8988T (cell line): Measurements from ENCODE around the gene PTPN6.

ENCODE experiments used
- DNase-seq: peaks from one replicate; pipeline ENCODE4 v3.0.0; 2011

The PTPN6 gene

DNA sequence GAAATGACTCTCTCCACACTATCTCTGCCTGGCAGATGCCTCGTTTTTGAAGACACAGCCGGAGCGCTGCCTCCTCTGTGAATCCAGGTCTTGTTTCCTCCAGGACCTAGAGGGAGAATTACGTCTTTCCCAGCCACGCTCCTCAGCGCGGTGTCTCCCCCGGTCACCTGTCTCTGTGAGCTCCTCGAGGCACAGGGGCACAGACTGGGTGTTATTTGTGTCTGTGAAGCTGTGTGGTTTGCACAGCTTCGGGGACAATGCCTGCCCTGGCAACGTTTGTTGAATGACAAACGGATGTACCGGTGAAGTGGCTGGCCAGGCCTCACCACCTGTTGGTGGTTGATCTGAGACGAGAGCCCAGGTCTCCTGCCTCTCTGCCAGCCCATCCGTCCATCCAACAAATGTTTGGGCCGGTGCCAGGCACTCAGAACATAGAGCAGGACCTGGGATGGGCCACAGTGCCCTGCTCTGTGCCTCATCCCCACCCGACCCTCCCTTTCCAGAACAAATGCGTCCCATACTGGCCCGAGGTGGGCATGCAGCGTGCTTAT, 6.1 kb downstream of the PTPN6 start:
- no peak for DNase-seq

DNA sequence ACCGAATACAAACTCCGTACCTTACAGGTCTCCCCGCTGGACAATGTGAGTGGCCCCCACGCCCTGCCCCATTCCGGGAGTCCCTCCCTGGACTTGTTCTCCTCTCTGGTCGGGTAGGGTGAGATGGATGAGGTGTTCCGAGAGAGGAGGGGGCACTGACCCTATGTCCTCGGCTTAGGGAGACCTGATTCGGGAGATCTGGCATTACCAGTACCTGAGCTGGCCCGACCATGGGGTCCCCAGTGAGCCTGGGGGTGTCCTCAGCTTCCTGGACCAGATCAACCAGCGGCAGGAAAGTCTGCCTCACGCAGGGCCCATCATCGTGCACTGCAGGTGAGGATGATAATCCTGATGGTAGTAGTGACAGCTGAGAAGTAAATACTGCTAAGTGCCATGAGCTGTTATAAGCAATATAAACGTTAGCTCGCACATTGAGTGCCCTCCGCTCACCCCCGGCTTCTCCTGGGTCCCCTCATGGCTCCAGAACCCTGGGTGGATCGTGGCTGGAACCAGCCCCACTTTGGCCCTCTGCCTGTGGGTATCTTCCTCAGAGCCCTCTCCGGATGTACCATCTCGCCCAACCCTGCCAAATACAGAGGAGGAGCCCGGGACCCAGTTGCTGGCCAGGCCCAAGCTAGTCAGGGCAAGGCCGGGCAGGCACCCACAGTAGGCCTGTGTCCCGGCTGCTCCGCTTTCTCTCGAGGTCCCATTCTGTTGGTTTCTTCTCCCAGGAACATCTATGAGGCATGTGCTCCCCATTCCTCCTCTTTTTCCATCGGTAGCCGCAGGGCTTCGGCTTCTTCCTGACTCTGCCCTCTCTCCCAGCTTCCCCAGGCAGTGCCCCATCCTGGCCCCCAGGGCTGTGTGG, 6.8 kb downstream of the PTPN6 start:
- no peak for DNase-seq

DNA sequence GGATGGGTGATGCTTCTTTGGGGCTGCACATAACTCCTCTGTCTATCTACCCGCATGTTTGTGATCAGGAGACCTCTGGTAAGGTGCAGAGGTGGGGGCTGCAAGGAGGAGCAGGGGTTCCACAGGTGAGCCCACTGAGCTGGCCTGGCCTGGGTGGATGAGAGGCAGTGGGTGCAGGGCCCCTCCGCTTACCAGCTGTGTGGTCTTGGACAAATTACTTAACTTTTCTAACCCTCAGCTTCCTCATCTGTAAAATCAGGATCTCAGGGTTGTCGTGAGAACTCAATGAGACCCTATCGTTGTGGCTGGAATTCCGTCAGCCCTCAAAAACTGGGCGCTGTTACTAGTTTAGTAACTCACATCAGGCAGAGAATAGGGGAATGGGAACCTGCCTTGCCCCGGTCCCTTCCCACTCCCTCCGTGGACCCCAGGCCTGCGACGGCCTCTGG, 7.5 kb downstream of the PTPN6 start:
- no peak for DNase-seq

DNA sequence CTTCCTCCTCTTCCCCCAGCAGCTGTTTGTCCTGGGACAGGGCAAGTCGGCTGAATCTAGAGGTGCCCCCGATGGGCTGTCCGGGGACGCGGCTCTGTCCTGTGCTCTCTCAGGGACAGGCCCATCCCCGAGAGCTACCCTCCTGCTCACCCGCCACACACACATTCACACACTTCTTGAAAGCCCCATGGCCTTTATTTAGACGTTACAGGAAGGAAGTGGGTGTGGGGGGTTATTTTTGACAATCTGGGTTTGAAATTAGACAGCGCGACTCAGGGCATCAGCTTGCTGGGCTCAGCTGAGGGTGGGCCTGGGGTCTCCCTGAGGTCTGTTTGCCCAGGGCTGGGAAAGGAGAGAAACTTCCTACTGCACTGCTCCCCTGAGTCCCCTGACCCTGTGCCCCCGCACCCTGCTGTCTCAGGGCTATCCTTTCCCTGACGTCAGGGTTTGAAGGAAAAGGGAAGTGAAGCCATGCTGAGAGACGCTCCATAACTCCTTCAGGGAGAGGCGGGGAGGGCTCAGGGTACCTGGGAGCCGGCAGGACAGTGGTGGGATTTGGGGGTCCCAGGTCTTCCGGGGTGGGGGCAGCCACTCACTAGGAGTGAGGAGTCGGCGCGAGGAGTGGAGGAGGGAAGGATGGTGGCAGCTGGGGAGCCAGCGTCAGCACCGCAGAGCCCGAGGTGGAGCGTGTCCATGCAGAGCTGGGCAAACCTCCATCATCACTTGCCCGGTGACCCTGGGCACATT, 8.1 kb downstream of the PTPN6 start:
- no peak for DNase-seq

DNA sequence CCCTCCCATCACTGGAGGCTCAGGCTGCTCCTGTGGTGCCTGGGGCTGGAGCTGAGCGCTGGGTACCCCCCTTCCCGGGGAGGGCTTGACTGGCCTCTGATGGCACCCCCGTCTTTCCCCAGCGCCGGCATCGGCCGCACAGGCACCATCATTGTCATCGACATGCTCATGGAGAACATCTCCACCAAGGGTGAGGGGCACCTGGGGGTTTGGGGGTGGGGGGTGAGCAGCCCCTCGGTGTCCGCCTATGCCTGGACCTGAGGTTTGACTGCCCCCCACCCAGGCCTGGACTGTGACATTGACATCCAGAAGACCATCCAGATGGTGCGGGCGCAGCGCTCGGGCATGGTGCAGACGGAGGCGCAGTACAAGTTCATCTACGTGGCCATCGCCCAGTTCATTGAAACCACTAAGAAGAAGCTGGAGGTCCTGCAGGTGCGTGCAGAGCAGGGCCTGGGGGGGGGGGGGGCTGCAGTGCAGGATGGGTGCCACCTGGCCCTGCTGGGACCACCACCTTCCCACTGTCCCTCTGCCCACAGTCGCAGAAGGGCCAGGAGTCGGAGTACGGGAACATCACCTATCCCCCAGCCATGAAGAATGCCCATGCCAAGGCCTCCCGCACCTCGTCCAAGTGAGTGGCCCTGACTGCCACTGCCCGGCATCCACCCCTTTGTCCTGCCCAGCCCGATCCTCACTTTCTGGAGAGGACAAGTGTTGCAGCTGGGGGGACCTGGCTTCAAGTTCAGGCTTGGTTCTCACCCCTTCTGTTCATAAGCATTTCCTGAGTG, 8.8 kb downstream of the PTPN6 start:
- no peak for DNase-seq

DNA sequence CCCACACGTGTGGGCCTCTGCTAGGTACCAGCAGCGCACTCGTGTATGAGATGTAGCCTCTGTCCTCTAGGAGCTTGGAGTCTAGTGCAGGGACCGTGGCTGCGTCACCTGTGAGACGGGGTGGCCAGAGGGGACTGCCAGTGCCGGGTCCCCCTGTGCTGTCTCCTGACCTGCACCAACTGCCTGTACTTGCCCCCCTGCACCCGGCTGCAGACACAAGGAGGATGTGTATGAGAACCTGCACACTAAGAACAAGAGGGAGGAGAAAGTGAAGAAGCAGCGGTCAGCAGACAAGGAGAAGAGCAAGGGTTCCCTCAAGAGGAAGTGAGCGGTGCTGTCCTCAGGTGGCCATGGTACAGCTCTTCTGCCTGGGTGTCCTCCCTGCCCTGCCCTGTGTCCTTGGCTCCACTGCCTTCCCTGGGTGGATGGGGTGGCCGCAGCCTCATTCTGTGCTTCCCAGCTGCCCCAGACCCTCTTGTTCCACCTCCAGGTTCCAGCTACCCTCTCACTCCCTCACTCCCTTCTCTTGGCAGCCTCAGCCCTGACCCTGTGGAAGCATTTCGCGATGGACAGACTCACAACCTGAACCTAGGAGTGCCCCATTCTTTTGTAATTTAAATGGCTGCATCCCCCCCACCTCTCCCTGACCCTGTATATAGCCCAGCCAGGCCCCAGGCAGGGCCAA, 9.6 kb downstream of the PTPN6 start:
- DNase-seq, result no peak

DNA sequence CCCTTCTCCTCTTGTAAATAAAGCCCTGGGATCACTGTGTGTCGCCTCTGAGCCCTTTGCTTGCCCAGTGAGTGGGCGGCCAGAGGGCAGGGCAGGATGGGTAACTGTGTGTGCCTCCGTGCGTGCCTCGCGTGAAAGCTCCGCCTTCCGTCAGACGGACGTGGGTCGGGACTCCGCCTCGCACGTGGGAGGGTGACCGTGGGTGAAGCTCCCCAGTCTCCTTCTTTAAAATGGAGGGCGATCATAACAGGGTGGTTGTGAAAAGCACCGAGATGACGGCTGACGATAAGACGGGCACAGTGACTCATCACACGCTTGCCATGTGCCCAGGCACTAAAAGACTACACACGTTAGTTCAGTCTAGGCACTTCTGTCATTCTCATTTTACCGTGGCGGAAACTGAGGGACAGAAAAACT, 10.1 kb downstream of the PTPN6 start:
- DNase-seq, result no peak

DNA sequence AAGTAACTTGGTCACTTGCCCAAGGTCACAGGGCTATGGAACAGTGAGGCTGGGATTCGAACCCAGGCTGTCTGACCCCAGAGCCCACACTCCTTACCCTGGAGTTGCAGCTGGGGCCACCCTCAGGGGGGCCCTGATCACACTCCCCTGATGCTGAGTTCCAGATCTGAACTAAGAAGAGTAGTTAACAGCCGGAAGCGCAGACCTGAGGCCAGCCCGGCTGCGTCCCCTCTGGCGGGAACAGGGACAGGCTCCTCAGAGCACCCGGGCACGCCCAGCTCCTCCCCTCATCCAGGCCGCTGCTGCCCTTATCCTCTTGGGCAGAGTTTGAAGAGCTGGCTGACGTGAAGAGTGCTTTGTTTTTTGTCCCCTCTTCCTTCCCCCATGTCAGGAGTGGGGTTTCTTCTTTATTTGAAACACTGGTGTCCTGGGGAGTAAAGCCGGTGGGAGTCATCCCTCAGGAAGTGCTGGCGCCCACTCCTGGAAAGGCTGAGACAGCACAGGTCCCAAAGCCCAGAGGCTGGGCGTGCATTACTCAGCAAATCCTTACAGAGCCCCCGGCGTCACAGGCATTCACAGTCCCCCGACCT, 10.6 kb downstream of the PTPN6 start:
- peak; percentile 73 for DNase-seq

DNA sequence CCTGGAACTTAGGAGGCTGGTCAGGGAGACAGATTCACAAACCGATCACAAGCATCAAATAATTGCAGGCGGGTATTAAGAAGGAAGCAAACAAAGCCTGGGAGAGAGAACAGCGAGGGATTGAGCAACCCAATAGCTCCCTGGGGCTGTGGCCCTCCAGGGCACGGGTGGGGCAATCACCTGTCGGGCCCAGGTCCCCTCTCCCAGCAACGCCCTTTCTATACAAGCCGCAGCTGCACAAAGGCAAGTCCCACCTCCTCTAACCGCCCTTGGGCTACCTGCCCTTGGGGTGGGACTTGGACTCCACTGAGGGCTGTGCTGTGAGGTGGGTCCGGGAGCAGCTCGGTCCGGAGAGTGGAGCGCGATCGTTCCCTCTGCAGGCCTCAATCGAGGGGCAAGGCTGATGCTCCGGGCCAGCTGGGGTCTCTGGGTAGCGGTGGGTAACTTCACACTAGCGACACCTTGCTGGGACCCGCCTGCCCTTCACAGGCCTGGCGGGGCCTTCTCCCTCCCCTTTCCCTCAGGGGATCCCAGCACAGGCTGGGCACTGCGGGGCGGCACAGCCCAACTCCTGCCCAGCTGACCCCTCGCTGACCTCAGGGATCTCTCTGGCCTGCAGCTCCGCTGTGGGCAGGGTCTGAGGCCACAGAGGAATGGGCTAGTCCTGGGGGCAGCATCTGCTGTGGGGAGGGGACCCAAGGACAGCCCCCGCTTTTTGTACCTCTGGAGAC, 11.3 kb downstream of the PTPN6 start:
- DNase-seq, result no peak

DNA sequence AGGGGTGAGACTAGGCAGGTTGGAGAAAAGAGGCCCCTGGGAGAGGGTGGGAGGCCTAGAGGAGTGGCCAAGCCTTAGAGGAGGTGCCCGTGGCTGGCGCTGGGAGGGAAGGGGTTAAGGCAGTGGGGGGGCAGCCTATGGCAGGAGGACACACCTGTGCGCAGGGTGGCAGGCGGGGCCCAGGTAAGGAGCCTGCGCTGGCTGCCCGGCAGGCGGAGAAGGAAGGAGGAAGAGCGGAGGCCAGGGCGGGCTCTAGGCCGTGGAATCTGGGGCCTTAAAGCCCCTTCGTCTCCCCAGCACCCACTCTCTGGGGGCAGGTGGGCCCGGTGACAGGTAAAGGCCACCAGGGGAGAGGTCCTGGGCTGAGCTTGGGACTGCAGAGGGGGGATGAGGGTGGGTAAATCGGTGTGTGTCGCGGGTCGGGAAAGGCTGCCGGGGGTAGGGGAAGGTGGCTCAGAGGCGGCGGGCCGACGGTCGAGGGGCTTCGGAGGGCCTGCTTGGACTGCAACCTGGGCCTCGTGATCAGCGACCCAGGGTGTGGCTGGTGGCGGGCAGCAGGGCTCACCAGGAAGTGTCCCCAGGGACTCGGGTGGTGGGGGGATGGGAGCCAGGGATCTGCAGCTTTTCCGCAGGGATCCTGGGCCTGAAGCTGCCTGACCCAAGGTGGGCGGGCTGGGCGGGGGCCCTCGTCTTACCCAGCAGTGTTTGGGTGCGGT, 12.0 kb downstream of the PTPN6 start:
- no peak for DNase-seq

DNA sequence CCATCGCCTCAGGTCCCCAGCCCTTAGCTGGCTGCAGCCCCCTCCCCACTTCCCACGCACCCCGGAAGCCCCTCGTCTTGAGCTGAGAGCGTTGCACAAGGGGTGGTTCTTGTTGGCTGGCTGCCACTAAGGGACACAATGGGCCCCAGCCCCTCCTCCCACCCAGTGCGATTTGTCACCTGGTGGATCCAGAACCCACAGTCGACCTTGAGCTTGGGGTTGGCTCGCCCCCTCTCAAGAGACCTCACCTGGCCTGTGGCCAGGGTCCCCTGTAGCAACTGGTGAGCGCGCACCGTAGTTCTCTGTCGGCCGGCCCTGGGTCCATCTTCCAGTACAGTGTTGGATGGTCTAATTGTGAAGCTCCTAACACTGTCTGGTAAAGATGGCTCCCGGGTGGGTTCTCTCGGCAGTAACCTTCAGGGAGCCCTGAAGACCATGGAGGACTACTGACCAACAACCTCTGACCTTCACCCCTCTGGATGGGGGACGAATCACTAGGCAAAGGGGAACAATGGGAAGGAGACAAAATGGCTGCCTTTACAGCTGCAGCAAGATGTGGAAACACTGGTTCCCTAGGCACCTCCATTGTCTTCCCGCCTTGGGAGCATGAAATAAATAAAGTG, 12.7 kb downstream of the PTPN6 start:
- no peak for DNase-seq

DNA sequence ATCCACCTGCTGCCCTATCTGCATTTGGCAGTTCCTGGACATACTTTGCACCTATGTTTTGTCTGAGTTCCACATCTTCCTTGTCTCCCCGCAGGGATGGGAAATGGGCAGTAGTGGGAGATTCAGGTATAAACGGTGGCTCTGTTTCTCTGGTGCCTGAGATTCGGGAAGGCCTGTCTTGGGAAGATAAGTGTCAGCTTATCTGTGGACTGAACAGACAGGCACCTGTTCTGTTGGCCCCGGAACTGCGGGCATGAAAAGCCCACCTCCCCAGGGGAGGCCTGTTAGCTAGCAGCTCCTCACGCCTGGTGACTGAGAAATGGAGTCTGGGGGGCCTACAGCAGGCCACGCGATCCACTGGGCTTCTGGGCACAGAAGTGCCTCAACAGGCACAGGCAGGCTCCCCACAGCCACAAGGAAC, 13.5 kb downstream of the PTPN6 start:
- no peak for DNase-seq

DNA sequence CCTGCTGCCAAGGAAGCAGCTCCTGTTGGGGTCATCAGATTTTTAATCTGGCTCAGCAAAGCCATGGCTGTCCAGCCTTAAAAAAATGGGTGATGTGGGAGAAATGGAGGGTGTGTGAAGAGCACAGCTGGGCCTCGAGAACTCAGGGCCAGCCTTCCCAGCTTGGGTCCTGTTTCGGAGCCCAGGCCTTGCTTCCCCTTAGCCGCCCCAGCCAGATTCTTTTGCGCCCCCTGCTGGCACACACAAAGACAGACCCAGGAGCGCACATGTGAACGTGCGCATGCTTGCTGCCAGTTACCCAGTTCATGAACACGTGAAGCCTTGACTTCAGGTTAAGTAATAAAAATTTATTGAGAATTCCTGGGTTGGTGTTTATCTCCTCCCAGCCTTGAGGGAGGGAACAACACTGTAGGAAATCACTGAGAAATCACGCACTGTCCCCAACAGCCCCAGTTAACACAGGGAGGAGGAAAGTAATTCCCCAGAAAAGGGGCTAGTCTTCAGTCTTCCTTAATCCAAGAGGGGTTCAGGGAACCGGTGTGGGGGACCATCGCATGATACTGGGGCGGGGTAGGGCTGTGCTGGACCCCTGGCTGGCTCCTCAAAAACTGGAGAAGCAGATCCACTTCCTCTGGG, 14.0 kb downstream of the PTPN6 start:
- DNase-seq, result peak; percentile 82

DNA sequence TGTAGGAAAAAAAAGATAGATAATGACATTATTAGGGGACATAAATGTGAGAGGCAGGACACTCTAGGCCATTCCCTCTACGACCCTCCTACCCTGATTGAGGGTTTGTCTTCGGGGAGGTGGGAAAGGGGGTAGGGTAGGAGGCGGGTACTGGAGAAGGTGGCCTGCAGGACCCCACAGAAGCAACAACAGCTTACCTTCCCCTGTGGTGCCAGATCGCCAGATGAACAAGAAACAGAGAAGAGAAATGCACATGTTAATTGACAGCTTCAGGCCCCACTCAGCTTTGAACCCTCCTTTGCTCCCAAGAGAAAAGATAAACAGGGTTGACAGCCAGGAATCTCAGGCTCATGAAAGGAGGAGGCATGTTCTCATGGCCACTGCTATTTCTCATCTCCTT, 14.6 kb downstream of the PTPN6 start:
- no peak for DNase-seq

DNA sequence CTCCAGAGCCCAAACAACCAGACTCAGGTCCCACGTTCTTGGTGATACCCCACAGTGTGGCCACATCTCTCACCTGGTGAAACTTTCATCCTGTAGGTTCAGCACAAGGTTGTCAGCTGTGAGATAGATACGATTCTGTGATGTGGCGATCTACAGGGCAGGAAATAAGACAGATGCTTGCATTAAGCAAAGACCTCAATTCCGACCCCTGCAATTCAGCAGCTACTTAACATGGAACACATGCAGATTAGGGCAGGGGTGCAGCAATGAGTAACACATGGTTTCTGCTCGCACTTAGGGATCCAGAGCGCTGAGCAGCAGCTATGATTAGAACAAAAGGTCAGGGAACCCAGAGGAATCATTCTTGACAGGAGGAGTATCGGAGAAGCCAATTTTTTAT, 15.2 kb downstream of the PTPN6 start:
- DNase-seq, result no peak

DNA sequence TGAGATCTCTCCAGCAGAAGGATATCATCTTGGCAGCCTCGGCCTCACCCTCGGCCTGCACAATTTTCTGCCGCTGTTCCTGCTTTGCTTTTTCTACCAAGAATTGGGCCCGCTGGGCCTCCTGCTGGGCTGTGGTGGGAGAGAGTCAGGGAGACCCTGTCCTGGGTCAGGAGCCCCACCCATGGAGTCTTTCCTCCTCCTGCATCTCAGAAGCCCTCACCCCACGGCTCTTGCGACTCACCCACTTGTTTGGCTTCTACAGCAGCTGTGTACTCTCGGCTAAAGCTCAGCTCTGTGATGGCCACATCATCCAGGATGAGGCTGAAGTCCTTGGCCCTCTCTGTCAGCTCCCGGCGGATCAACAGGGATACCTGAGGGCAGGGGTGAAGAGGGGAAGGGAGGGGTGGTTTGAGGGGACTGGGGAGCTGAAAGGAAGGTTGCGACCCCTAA, 16.5 kb downstream of the PTPN6 start:
- DNase-seq, result no peak

DNA sequence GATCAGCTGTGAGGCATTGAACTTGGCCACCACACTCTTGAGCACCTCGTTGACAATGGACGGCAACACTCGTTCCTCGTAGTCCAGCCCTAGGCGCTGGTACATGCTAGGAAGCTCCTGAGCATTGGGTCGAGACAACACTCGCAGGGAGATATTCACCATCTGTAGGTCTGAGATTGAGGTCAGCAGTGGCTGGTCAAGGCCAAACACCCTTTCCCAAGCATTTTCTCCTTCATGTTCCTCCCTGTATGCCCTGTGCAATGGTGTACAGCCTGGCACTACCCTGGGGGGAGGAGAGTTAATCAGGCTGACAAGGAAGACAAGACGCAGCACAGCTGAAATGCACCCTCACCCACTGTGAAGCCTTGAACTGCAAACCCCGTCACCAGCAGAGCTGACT, 17.3 kb downstream of the PTPN6 start:
- DNase-seq, result no peak

DNA sequence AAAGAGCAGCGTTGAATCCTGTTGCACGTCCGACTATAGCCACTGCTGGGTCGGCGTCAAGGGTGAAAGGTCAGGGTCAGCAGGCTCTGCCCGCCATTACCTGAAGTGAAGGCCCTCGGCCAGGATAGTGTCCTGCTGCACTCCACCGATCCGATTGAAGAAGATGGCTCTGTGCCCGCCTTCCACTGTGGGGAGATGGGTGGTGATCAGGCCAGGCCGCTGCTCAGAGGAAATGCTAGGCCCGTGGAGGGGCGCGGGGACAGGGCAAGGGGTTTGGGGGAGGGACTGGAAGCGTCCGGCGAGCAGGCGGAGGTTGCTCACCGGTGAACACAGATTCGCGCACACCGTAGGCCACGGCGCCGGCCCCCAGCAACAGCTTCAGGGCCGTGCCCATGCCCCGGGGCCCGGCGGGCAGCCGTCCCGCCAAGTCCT, 19.0 kb downstream of the PTPN6 start:
- no peak for DNase-seq

DNA sequence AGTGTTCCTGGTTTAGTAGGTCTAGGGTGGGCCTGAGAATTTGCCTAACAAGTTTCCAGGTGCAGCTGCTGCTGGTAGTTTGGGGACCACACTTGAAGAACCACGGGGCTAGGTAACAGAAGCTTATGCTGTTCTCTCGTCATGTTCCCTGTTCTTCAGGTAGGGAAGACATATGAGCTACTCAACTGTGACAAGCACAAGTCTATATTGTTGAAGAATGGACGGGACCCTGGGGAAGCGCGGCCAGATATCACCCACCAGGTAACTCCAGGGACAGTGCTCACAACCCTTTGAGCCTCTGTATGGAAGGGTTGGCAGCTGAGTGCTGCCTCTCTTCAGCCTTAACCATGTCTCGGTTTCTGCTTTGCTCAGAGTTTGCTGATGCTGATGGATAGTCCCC, 23.0 kb downstream of the PTPN6 start:
- no peak for DNase-seq
